ENCODE results near the gene NME4.

GRCh38 chr16:352547-353403 lies 44.2 kb upstream of the NME4 start, which contains the start of gene AXIN1:
- TF ChIP-seq CTCF (IDR thresholded peaks at IDR 0.05; ENCODE audit: insufficient read depth, low read length) (no peak), POLR2AphosphoS5 (IDR thresholded peaks at IDR 0.05; ENCODE audit: low read depth) (no peak)

Measured in HL-60 (cell line).